22Rv1 (cell line): ENCODE data around the gene JDP2.

Experiments used
- H3K27ac ChIP-seq: fragments of 450-650 bp; 2 replicates; pipeline ENCODE4 v1.5.1; 2017
- CTCF ChIP-seq: fragments of 450-650 bp; IDR thresholded peaks from 2 replicates; pipeline ENCODE4 v1.5.1; 2017; ENCODE audit warnings: mild to moderate bottlenecking
- ZFX ChIP-seq: fragments of 450-650 bp; IDR thresholded peaks from 2 replicates; pipeline ENCODE4 v1.6.1; 2017; ENCODE audit warnings: antibody characterized with exemption, borderline replicate concordance

The JDP2 gene

GRCh38 chr14:75430526-75430925, 2.7 kb downstream of the JDP2 start:
- no peak overlapping the region for H3K27ac ChIP-seq
- TF ChIP-seq ZFX (no peak), CTCF (no peak)

GRCh38 chr14:75430976-75431375, 3.2 kb downstream of the JDP2 start:
- H3K27ac ChIP-seq: no peak overlapping the region

GRCh38 chr14:75431827-75432226, 4.0 kb downstream of the JDP2 start:
- no peak overlapping the region for H3K27ac ChIP-seq
- no peak for TF ChIP-seq ZFX
- TF ChIP-seq CTCF: no peak

More at GRCh38 chr14:75430976-75431375, 3.2 kb downstream of the JDP2 start:
- no peak for TF ChIP-seq CTCF

GRCh38 chr14:75432411-75432810, 4.6 kb downstream of the JDP2 start:
- no peak overlapping the region for H3K27ac ChIP-seq
- TF ChIP-seq ZFX (no peak), CTCF (no peak)

- TF ChIP-seq ZFX (no peak), CTCF (no peak)
- no peak overlapping the region for H3K27ac ChIP-seq
Measured at GRCh38 chr14:75433631-75434071, 5.8 kb downstream of the JDP2 start.

- H3K27ac ChIP-seq: no peak overlapping the region
- TF ChIP-seq CTCF: no peak
- TF ChIP-seq ZFX: no peak
Measured at GRCh38 chr14:75434138-75434889, 6.5 kb downstream of the JDP2 start.

- no peak overlapping the region for H3K27ac ChIP-seq
- TF ChIP-seq ZFX: no peak
- no peak for TF ChIP-seq CTCF
Measured at GRCh38 chr14:75434890-75435248, 7.0 kb downstream of the JDP2 start.
